Loucy (cell line): ENCODE results near the gene GAL3ST3.
A peak's percentile ranks its signal among the peaks of the same experiment; 100 is the strongest.

Experiments
- H2AFZ ChIP-seq: fragments of 200-600 bp; sonication (generic); 2 replicates; pipeline ENCODE4 v1.6.0; 2016; ENCODE audit warnings: antibody characterized with exemption, mild to moderate bottlenecking, low read length, moderate library complexity
- H3F3A ChIP-seq: fragments of 200-600 bp; 2 replicates; pipeline ENCODE4 v1.6.0; 2016; ENCODE audit warnings: antibody characterized with exemption, low read depth, mild to moderate bottlenecking
- H3K27me3 ChIP-seq: fragments of 200-600 bp; sonication (generic); 2 replicates; pipeline ENCODE4 v1.6.1; 2014; ENCODE audit warnings: low read length, mild to moderate bottlenecking; ENCODE audit not compliant: insufficient read depth, poor library complexity, severe bottlenecking
- H3K36me3 ChIP-seq: fragments of 200-600 bp; sonication (generic); 2 replicates; pipeline ENCODE4 v1.6.1; 2016; ENCODE audit warnings: low read length; ENCODE audit not compliant: insufficient read depth
- H3K4me1 ChIP-seq: fragments of 200-600 bp; sonication (generic); 2 replicates; pipeline ENCODE4 v1.5.1; 2014; ENCODE audit warnings: low read length, mild to moderate bottlenecking; ENCODE audit not compliant: insufficient read depth, poor library complexity, severe bottlenecking
- H3K4me2 ChIP-seq: fragments of 200-600 bp; sonication (generic); 2 replicates; pipeline ENCODE4 v1.6.0; 2014; ENCODE audit warnings: antibody characterized with exemption, low read length, low read depth, mild to moderate bottlenecking; ENCODE audit not compliant: poor library complexity, severe bottlenecking
- H3K4me3 ChIP-seq: fragments of 200-600 bp; sonication (generic); 2 replicates; pipeline ENCODE4 v1.5.1; 2014; ENCODE audit warnings: low read length, mild to moderate bottlenecking, mixed read lengths; ENCODE audit not compliant: poor library complexity, severe bottlenecking
- H3K79me2 ChIP-seq: fragments of 200-600 bp; sonication (generic); 2 replicates; pipeline ENCODE4 v1.6.1; 2014; ENCODE audit warnings: low read length; ENCODE audit not compliant: insufficient read depth
- H3K9ac ChIP-seq: fragments of 200-600 bp; sonication (generic); 2 replicates; pipeline ENCODE4 v1.6.0; 2014; ENCODE audit warnings: mild to moderate bottlenecking, low read depth, low read length, moderate library complexity; ENCODE audit not compliant: poor library complexity, severe bottlenecking
- H3K9me2 ChIP-seq: fragments of 200-600 bp; sonication (generic); replicated peaks from 2 replicates; pipeline ENCODE4 v1.6.1; 2016; ENCODE audit warnings: low read depth, low read length, mixed read lengths
- H3K9me3 ChIP-seq: fragments of 200-600 bp; sonication (generic); 2 replicates; pipeline ENCODE4 v1.6.1; 2014; ENCODE audit warnings: mild to moderate bottlenecking, antibody characterized with exemption, low read length, low read depth; ENCODE audit not compliant: insufficient read depth
- H4K20me1 ChIP-seq: fragments of 200-600 bp; sonication (generic); 2 replicates; pipeline ENCODE4 v1.6.0; 2014; ENCODE audit warnings: antibody characterized with exemption, low read length, mild to moderate bottlenecking; ENCODE audit not compliant: insufficient read depth, poor library complexity, severe bottlenecking
- CTCF ChIP-seq: fragments of 200-600 bp; sonication (generic); conservative IDR thresholded peaks from 2 replicates; pipeline ENCODE4 v1.5.1; 2014; ENCODE audit warnings: mild to moderate bottlenecking, antibody characterized with exemption, low read length
- EZH2phosphoT487 ChIP-seq: fragments of 200-600 bp; IDR thresholded peaks from 2 replicates; pipeline ENCODE4 v1.6.1; 2018; ENCODE audit warnings: antibody characterized with exemption, mild to moderate bottlenecking, moderate library complexity, borderline replicate concordance

GAL3ST3 gene

DNA sequence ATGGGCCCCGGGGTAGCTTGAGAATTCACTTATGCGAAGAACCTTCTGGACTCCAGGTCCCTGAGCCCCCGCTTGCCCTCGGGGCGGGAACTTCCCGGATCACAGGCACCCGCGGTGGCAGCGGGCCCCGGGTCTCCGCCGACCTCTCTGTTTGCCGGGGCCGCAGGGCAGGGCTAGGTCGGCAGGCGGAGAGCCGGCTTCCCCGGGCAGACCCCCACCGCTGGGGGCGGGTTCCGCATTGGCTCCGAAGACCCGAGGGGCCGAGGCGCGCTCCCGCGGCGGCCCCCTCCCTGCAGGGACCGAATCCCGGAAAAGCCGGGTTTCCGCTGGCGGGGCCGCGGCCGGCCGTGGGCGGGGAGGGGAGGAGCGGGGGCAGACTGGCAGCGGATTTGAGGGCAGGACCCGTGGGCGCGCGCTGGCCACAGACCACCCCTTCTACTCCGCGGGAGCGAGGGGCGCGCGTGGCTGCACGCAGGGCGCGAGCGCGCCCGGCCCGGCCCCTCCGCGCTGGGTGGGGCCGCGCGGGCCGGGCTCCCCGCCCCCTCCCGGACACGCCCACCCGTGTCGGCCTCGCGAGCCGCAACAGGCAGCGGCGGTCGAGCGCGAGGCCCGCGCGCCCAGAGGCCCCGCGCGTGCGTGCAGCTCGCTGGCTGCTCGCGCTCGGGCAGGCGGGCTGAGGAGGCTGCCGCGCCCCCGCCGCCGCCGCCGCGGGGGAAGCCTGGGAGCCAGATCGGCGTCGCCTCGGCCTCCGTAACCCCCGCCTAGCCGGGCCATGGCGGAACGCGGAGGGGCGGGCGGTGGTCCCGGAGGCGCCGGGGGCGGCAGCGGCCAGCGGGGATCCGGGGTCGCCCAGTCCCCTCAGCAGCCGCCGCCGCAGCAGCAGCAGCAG lies 21.0 kb upstream of the GAL3ST3 start, which contains the start of gene PACS1:
Gene PACS1 (plus strand): TSS at position 558 of the 889 bp plus-strand sequence. CDS start 215 bp downstream, at position 773.
- peaks cover 38% of the 10 kb centered on the region for H3K36me3 ChIP-seq
- peaks cover 26% of the 10 kb centered on the region for H3K4me1 ChIP-seq
- TF ChIP-seq EZH2phosphoT487 (no peak), CTCF (no peak; the same call in 1 of the 2 replicates)
- peaks cover 14% of the 10 kb centered on the region for H3F3A ChIP-seq
- H3K4me2 ChIP-seq = peak within 1 kb of the TSS; percentile 73
- no peaks in the 10 kb centered on the region for H3K9me3 ChIP-seq
- H3K4me3 ChIP-seq = peak within 1 kb of the TSS; percentile 75
- peaks cover 28% of the 10 kb centered on the region; the same call in 1 of the 2 replicates for H3K79me2 ChIP-seq
- peak within 1 kb of the TSS; percentile 65 for H3K9ac ChIP-seq
- no peaks in the 10 kb centered on the region for H3K9me2 ChIP-seq
- peaks cover 16% of the 10 kb centered on the region for H4K20me1 ChIP-seq
- peak within 1 kb of the TSS; percentile 85; the same call in 1 of the 2 replicates for H2AFZ ChIP-seq
- no peaks in the 10 kb centered on the region for H3K27me3 ChIP-seq

DNA sequence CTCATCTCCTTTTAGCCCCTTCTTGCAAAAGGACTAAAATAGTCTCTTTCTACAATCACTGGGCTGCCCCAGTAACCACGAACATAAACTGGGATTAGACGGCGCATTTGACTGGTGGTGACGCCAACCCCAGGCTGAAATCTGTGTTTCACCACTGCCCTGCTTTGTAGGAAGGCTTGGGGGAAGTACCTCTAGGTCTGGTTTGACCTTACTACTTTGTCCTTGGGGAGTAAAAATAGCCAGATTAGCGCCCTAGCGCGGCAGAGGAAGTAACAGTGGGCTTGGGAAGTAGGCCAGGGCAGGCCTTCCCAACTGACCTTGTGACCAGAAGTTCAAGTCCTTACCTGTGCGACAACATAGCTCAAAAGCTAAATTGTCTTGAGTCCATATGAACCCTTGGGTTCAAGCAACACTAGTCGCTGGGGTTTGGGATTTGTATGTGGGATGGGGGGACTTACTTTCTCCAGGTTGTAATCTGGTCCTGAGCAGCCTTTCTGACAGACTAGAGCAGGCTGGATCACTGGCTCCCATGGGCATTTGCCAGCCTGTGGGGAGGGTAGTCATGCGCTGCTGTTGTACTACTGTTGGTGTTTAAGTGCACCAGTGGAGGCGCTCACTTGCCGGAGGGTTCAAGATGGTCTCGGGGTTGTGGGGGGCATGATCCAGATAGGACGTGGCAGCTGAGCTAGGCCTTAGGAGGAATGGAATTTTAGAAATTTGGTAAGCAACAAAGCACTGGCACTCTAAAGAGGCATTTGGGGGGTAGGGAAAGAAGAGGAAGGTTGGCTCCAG lies 20.2 kb upstream of the GAL3ST3 start:
- H3K9me2 ChIP-seq = no peaks in the 10 kb centered on the region
- H3K79me2 ChIP-seq = peaks cover 33% of the 10 kb centered on the region; the same call in 1 of the 2 replicates
- H3K4me2 ChIP-seq = peak overlapping the region; percentile 63
- TF ChIP-seq CTCF (no peak; the same call in 1 of the 2 replicates), EZH2phosphoT487 (no peak)
- peak overlapping the region; percentile 62 for H3K4me3 ChIP-seq
- H3K27me3 ChIP-seq = no peaks in the 10 kb centered on the region
- no peaks in the 10 kb centered on the region for H3K9me3 ChIP-seq
- peaks cover 16% of the 10 kb centered on the region for H4K20me1 ChIP-seq
- H3K4me1 ChIP-seq = peaks cover 26% of the 10 kb centered on the region
- peak overlapping the region; percentile 19 for H3K9ac ChIP-seq
- no peak overlapping the region for H2AFZ ChIP-seq
- peaks cover 46% of the 10 kb centered on the region for H3K36me3 ChIP-seq
- peaks cover 14% of the 10 kb centered on the region for H3F3A ChIP-seq

GRCh38 chr11:66068154-66068821 lies 19.3 kb upstream of the GAL3ST3 start:
- Histone ChIP-seq H3F3A (peaks cover 14% of the 10 kb centered on the region), H3K4me3 (no peak overlapping the region), H3K9me3 (no peaks in the 10 kb centered on the region), H3K27me3 (no peaks in the 10 kb centered on the region), H3K9me2 (no peaks in the 10 kb centered on the region), H2AFZ (no peak overlapping the region), H3K9ac (no peak overlapping the region), H3K4me2 (no peak overlapping the region), H3K79me2 (peaks cover 34% of the 10 kb centered on the region; the same call in 1 of the 2 replicates), H4K20me1 (peaks cover 20% of the 10 kb centered on the region), H3K4me1 (peaks cover 24% of the 10 kb centered on the region), H3K36me3 (peaks cover 54% of the 10 kb centered on the region)
- TF ChIP-seq EZH2phosphoT487 = no peak
- peak; percentile 90 for TF ChIP-seq CTCF
